NB4 (cell line): ENCODE data around the gene FSTL3.
A peak's percentile ranks its signal among the peaks of the same experiment; 100 is the strongest.

Source experiments
- DNase-seq: peaks from one replicate; pipeline ENCODE4 v3.0.0; 2010; ENCODE audit warnings: low read depth
- H3K4me3 ChIP-seq: one replicate; pipeline ENCODE4 v1.5.1; 2011; ENCODE audit warnings: mild to moderate bottlenecking, low read depth, low read length, moderate library complexity
- MYC ChIP-seq: IDR thresholded peaks from 2 replicates; pipeline ENCODE4 v1.6.1; 2011; ENCODE audit warnings: low read depth, low read length
- POLR2A ChIP-seq: IDR thresholded peaks from 2 replicates; pipeline ENCODE4 v1.6.1; 2011; ENCODE audit warnings: mild to moderate bottlenecking; ENCODE audit not compliant: insufficient read length; ENCODE audit errors: extremely low read depth
- TF ChIP-seq, protein P1 (sequence below): IDR thresholded peaks from 2 replicates; pipeline ENCODE4 v1.6.1; 2011; ENCODE audit warnings: low read depth, low read length
- TF ChIP-seq, protein P2 (sequence below): IDR thresholded peaks from one replicate; pipeline ENCODE4 v1.5.1; 2012; ENCODE audit warnings: low read depth, low read length

FSTL3 gene

DNA sequence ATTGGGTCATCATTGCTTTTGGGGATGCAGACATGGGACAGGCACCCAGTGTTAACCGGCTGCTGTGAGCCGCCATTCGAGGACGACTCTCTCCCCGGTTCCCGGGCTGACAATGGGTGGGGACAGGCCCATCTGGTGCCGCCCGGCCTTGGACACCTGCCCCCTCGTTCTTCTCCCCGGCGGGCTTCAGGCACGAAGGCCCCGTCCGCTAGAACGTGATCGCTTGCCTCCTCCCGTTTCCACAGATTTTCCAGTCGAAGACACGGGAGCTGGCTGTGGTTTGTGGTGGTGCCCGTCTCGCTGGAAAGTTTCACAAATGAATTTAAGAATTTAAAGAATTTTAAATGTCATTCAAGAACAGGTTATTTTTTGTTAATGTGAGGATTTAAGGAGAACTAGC is 34.6 kb downstream of the FSTL3 start:
- H3K4me3 ChIP-seq, result no peak overlapping the region
- DNase-seq, result no peak
- TF ChIP-seq, protein P1, sequence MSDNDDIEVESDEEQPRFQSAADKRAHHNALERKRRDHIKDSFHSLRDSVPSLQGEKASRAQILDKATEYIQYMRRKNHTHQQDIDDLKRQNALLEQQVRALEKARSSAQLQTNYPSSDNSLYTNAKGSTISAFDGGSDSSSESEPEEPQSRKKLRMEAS, result no peak
- TF ChIP-seq, protein P2, sequence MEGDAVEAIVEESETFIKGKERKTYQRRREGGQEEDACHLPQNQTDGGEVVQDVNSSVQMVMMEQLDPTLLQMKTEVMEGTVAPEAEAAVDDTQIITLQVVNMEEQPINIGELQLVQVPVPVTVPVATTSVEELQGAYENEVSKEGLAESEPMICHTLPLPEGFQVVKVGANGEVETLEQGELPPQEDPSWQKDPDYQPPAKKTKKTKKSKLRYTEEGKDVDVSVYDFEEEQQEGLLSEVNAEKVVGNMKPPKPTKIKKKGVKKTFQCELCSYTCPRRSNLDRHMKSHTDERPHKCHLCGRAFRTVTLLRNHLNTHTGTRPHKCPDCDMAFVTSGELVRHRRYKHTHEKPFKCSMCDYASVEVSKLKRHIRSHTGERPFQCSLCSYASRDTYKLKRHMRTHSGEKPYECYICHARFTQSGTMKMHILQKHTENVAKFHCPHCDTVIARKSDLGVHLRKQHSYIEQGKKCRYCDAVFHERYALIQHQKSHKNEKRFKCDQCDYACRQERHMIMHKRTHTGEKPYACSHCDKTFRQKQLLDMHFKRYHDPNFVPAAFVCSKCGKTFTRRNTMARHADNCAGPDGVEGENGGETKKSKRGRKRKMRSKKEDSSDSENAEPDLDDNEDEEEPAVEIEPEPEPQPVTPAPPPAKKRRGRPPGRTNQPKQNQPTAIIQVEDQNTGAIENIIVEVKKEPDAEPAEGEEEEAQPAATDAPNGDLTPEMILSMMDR, result no peak
- TF ChIP-seq MYC (no peak), POLR2A (no peak)

DNA sequence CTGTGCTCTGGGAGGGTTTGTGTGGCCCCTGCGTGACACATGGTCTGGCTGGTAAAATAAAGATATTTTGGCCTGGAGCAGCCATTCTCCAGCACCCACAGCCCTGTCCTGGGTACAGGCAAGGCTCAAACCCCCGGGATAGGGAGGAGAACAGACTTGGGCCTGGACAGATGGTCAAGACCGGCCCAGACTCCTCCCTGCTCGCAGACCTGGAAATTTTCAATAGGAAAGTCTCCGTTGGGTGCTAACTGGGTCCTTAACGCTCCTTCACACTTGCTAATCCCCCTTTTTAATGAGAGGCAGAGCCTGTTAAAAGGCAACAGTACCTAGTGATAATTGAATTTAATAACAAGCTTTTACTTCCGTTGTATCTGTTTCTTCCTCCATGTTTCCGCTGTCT is 35.1 kb downstream of the FSTL3 start:
- TF ChIP-seq POLR2A, result no peak
- TF ChIP-seq, protein P1, result no peak
- TF ChIP-seq MYC, result no peak
- TF ChIP-seq, protein P2, result no peak
- H3K4me3 ChIP-seq, result no peak overlapping the region
- DNase-seq, result no peak

DNA sequence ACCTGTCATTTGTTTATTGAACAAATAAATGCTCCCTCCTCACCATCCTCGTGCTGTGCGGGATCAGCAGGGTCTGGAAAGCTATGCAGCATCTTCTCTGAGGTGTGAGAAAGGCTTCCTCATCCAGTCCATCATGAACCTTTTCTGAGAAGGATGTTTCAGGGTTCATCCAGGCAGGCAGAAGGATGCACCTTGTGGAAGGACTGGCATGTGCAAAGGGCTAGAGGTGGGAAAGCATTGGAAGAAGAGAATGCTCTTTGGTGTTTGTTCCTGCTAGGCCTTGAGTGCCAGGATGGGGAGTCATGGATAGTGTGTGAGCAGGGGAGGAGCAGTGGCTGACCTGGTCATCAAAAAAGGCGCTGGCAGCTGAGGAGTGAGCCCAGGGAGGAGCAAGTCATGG is 39.2 kb downstream of the FSTL3 start:
- TF ChIP-seq, protein P1, result no peak
- TF ChIP-seq MYC, result no peak
- no peak for TF ChIP-seq POLR2A
- TF ChIP-seq, protein P2, result no peak
- H3K4me3 ChIP-seq, result no peak overlapping the region
- DNase-seq, result no peak

DNA sequence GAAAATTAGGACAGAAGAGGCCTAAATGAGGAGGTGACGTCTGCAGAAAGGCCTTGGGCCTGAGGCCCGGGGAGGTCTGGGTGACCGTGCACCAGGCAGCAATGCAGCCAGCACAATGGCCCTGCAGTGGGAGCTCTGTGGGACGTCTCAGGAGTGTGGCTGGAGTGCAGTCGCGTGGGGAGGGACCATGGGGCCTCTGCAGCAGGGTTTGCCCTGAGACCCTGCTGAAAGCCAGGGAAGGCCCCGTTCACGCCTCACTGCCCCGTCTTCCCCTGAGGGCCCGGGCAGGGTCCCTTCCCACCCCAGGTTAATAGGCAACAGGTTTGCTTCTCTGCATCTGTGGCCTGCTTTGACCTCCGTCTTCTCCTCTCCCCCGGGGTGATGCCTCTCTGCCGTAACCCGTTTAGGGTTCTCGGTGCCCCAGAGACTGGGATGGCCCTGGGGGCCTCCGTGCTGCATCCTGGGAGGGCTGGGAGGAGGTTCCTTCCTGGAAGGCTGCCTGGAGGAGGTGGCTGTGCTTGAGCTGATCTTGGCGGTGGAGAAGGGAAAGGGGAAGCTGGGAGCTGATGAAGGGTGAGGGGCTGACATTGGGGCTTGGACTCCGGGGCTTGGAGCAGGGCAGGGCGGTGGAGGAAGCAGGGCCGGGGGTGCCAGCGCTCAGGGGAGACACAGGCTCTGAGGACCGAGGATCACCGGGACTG is 42.2 kb downstream of the FSTL3 start:
- no peak overlapping the region for H3K4me3 ChIP-seq
- TF ChIP-seq, protein P1, result no peak
- no peak for TF ChIP-seq MYC
- TF ChIP-seq, protein P2, result no peak
- no peak for TF ChIP-seq POLR2A
- DNase-seq, result no peak

DNA sequence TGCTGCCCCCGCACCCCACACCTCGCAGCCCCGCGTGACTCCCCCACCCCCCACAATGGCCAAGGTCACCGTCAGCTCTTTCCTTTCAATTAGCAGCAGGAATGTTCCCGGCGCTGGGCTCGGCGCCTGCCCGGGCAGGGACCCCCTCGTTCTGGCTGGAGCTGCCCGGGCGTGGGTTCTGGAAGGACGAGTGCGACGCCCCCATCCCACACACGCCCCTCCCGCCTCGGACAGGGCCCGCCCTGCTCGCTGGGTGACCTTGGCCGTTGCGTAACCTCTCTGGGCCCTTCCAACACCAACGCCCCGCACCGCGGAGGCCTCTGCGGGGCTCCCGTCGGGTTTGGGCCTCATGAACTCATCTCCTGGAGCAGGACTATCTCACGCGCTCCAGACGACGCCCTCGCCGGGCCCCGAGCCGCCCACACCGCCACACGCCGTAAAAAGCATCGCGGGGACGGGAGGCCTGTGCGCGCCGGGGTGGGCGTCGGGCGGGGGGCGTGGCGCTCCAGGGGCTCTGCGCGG is 42.9 kb downstream of the FSTL3 start:
- H3K4me3 ChIP-seq, result no peak overlapping the region
- DNase-seq, result peak; percentile 45
- TF ChIP-seq MYC (no peak), POLR2A (no peak)
- TF ChIP-seq, protein P2, result no peak
- TF ChIP-seq, protein P1, result no peak
